Mesodermal cell (in vitro differentiated cells): Measurements from ENCODE around the gene HDHD2. TPM values are rescaled to one million over a fixed set of nuclear protein-coding genes. Genes with fewer than 3 reads are reported as not detected.
A peak's percentile ranks its signal among the peaks of the same experiment; 100 is the strongest.
"Not testable (repeated sequence)": the region's sequence is repeated elsewhere in the genome, so short reads cannot be mapped to it uniquely, and the experiment has no call there.

Source experiments
- H3K27ac ChIP-seq: 2 replicates; pipeline ENCODE4 v1.7.0; 2013; ENCODE audit warnings: mild to moderate bottlenecking, low read depth, low read length, moderate library complexity; ENCODE audit not compliant: severe bottlenecking
- H3K36me3 ChIP-seq: 2 replicates; pipeline ENCODE4 v1.7.1; 2013; ENCODE audit warnings: mild to moderate bottlenecking, low read length, moderate library complexity; ENCODE audit not compliant: control insufficient read depth, insufficient read depth
- H3K4me1 ChIP-seq: one replicate; pipeline ENCODE4 v1.7.1; 2013; ENCODE audit warnings: mild to moderate bottlenecking, low read length; ENCODE audit not compliant: insufficient read depth, control insufficient read depth, poor library complexity, severe bottlenecking
- H3K4me3 ChIP-seq: 2 replicates; pipeline ENCODE4 v1.7.0; 2013; ENCODE audit warnings: low read length, control low read depth, mild to moderate bottlenecking; ENCODE audit not compliant: insufficient read depth, poor library complexity, severe bottlenecking; ENCODE audit errors: extremely low read depth
- H3K9me3 ChIP-seq: 2 replicates; pipeline ENCODE4 v1.7.1; 2013; ENCODE audit warnings: mild to moderate bottlenecking, low read length, moderate library complexity; ENCODE audit not compliant: control insufficient read depth
- WGBS, 2 experiments: methylation state at CpG; one replicate each; pipeline ENCODE4 v1.1.5; 2013; ENCODE audit warnings: missing lambda C conversion rate in 2 of 2; ENCODE audit not compliant: insufficient coverage in 2 of 2; 5-methylcytosine and 5-hydroxymethylcytosine counted together
- polyA plus RNA-seq, 2 experiments: library from polyadenylated mRNA; stranded (reverse); fragments of 50-300 nt; gene quantifications; one replicate each; pipeline ENCODE4 v1.2.3, GENCODE V29; 2013

Gene HDHD2, protein sequence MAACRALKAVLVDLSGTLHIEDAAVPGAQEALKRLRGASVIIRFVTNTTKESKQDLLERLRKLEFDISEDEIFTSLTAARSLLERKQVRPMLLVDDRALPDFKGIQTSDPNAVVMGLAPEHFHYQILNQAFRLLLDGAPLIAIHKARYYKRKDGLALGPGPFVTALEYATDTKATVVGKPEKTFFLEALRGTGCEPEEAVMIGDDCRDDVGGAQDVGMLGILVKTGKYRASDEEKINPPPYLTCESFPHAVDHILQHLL
- 36.6 TPM for polyA plus RNA-seq (2013, experiment 1 of 2)
- 34.7 TPM for polyA plus RNA-seq (2013, experiment 2 of 2)

- WGBS, 2 experiments = 0 to 1% methylated on average over 67 to 68 of the region's 70 CpGs
- Histone ChIP-seq H3K27ac (peak within 1 kb of the TSS; percentile 89), H3K4me1 (peaks cover 11% of the 10 kb centered on the region), H3K36me3 (peaks cover 26% of the 10 kb centered on the region), H3K9me3 (no peaks in the 10 kb centered on the region), H3K4me3 (peak within 1 kb of the TSS; percentile 68)
Measured at GRCh38 chr18:47150029-47150823, at the start of gene HDHD2. Gene HDHD2, minus strand, starts transcription at chr18:47150500. Its CDS starts 14,061 bp downstream, at chr18:47136439.

GRCh38 chr18:47195961-47196360, 45.7 kb upstream of the HDHD2 start:
- H3K36me3 ChIP-seq, H3K27ac ChIP-seq, H3K9me3 ChIP-seq, H3K4me3 ChIP-seq, H3K4me1 ChIP-seq: not testable (repeated sequence)
- WGBS, 2 experiments = 100% methylated on average over 1 to 3 of the region's 3 CpGs

DNA sequence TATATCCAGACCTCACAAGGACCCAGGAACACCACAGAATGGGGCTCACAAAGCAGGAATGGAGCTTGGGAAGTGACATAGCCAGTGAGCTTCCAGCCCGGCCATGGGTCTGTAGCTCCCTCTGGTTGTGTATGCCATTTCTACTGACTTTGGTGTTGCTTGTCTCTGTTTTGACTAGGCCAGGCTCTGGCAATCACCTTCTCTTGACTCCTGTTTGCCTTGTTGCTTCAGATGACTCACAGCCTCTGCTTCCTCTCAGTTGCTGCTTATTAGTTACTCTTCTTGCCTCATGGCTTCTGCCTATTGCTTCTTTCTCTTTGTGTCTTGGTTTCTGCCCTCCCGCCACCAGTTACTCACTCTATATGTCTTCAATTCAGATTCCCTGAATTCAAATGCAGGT, 41.7 kb upstream of the HDHD2 start:
- Histone ChIP-seq H3K4me3 (no peak overlapping the region), H3K36me3 (no peaks in the 10 kb centered on the region), H3K9me3 (no peaks in the 10 kb centered on the region), H3K4me1 (no peaks in the 10 kb centered on the region), H3K27ac (no peak overlapping the region)
- 83 to 88% methylated on average over 1 to 2 of the region's 2 CpGs for WGBS, 2 experiments

- WGBS, 2 experiments = 71 to 100% methylated on average over 2 to 6 of the region's 7 CpGs
- no peaks in the 10 kb centered on the region for H3K36me3 ChIP-seq
- peaks cover 21% of the 10 kb centered on the region for H3K9me3 ChIP-seq
- no peaks in the 10 kb centered on the region for H3K4me1 ChIP-seq
- H3K27ac ChIP-seq = no peak overlapping the region
- H3K4me3 ChIP-seq = no peak overlapping the region
Measured at GRCh38 chr18:47187721-47188120, 37.4 kb upstream of the HDHD2 start.

DNA sequence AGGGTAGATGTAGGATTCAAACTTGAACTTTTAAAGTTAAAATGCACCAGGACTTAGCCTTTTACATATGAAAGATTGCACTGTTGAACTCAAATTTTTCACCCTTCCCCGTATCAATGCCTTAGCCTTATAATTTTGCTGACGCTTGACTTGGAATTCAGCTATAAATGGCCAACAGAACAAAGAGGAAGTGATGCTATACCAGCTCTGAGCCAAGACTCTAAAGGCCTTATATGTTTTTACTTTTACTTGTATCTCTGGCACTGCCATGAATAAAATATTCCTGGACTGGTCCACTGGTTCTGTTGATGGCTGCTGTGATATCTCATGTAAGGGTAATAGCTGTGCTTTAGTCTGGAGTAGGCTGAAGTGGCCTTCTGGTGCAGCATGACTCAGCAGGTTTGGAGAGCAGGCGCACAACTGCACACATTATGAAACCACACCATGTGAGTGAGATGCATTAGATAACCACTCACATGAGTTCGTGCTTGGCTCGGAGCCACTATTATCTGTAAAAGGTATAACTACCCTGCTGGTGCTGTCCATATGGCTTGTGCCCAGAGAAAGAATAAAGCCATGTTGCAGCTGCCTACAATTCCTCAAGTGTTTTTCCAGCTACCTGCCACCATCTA, 34.2 kb upstream of the HDHD2 start:
- no peak overlapping the region for H3K4me3 ChIP-seq
- 91 to 92% methylated on average over 4 to 5 of the region's 5 CpGs for WGBS, 2 experiments
- H3K9me3 ChIP-seq = peaks cover 21% of the 10 kb centered on the region
- no peaks in the 10 kb centered on the region for H3K4me1 ChIP-seq
- H3K27ac ChIP-seq = no peak overlapping the region
- no peaks in the 10 kb centered on the region for H3K36me3 ChIP-seq

GRCh38 chr18:47182156-47182555, 31.9 kb upstream of the HDHD2 start:
- WGBS, 2 experiments = 86 to 90% methylated on average over 4 to 5 of the region's 5 CpGs

GRCh38 chr18:47180765-47181164, 30.5 kb upstream of the HDHD2 start:
- peaks cover 17% of the 10 kb centered on the region for H3K9me3 ChIP-seq
- WGBS, 2 experiments = no CpG with 5 or more reads among the region's 3 CpGs

More at GRCh38 chr18:47182156-47182555, 31.9 kb upstream of the HDHD2 start:
- peaks cover 21% of the 10 kb centered on the region for H3K9me3 ChIP-seq
- H3K27ac ChIP-seq, H3K36me3 ChIP-seq, H3K4me3 ChIP-seq, H3K4me1 ChIP-seq: not testable (repeated sequence)

GRCh38 chr18:47179520-47179919, 29.2 kb upstream of the HDHD2 start:
- no peak overlapping the region for H3K27ac ChIP-seq
- H3K36me3 ChIP-seq = no peaks in the 10 kb centered on the region
- H3K9me3 ChIP-seq = peaks cover 7% of the 10 kb centered on the region
- H3K4me1 ChIP-seq = peaks cover 5% of the 10 kb centered on the region
- no peak overlapping the region for H3K4me3 ChIP-seq
- 84 to 88% methylated on average over 3 to 4 of the region's 4 CpGs for WGBS, 2 experiments

More at GRCh38 chr18:47180765-47181164, 30.5 kb upstream of the HDHD2 start:
- H3K27ac ChIP-seq = no peak overlapping the region
- no peaks in the 10 kb centered on the region for H3K36me3 ChIP-seq
- H3K4me1 ChIP-seq = no peaks in the 10 kb centered on the region
- H3K4me3 ChIP-seq = no peak overlapping the region

- Histone ChIP-seq H3K36me3 (peaks cover 19% of the 10 kb centered on the region), H3K4me1 (peaks cover 9% of the 10 kb centered on the region), H3K9me3 (no peaks in the 10 kb centered on the region), H3K27ac (peak within 1 kb of the TSS; percentile 92), H3K4me3 (peak within 1 kb of the TSS; percentile 96)
- WGBS, 2 experiments = 0 to 1% methylated on average over 45 to 46 of the region's 48 CpGs
Measured at GRCh38 chr18:47175898-47176575, 25.7 kb upstream of the HDHD2 start, which contains the start of gene IER3IP1. Gene IER3IP1, minus strand, starts transcription at chr18:47176364. Its CDS starts 87 bp downstream, at chr18:47176277.

GRCh38 chr18:47175283-47175897, 25.1 kb upstream of the HDHD2 start:
- peaks cover 9% of the 10 kb centered on the region for H3K4me1 ChIP-seq
- H3K4me3 ChIP-seq = peak overlapping the region; percentile 96
- WGBS, 2 experiments = 9% methylated on average over 11 to 15 of the region's 24 CpGs
- H3K36me3 ChIP-seq = peaks cover 19% of the 10 kb centered on the region
- peak overlapping the region; percentile 92 for H3K27ac ChIP-seq
- H3K9me3 ChIP-seq = no peaks in the 10 kb centered on the region
